GM23338 (cell line): ENCODE data around the gene CCDC91. TPM values are rescaled to one million over a fixed set of nuclear protein-coding genes. Genes with fewer than 3 reads are reported as not detected.

Source experiments
- ATAC-seq: fragments of 200-7000 bp; cut with Tn5 transposase; 3 replicates; pipeline ENCODE4 v1.9.1; 2020
- DNase-seq: peaks from one replicate; pipeline ENCODE4 v3.0.0-alpha.2; 2015; ENCODE audit warnings: low spot score
- H2AFZ ChIP-seq: fragments of 200-600 bp; sonication (generic); 2 replicates; pipeline ENCODE4 v1.8.0; 2016; ENCODE audit warnings: antibody characterized with exemption, mild to moderate bottlenecking, moderate library complexity
- H3F3A ChIP-seq: fragments of 200-600 bp; sonication (generic); replicated peaks from 2 replicates; pipeline ENCODE4 v1.8.0; 2017; ENCODE audit warnings: antibody characterized with exemption, mixed run types, low read depth
- H3K27ac ChIP-seq: fragments of 200-600 bp; sonication (generic); 2 replicates; pipeline ENCODE4 v1.6.1; 2016; ENCODE audit warnings: low read depth
- H3K27me3 ChIP-seq: fragments of 200-600 bp; sonication (generic); 2 replicates; pipeline ENCODE4 v1.8.0; 2016; ENCODE audit warnings: mild to moderate bottlenecking, mixed run types, moderate library complexity; ENCODE audit not compliant: insufficient read depth
- H3K36me3 ChIP-seq: fragments of 200-600 bp; sonication (generic); 2 replicates; pipeline ENCODE4 v1.8.0; 2016; ENCODE audit warnings: mild to moderate bottlenecking; ENCODE audit not compliant: insufficient read depth
- H3K4me1 ChIP-seq: fragments of 200-600 bp; sonication (generic); 2 replicates; pipeline ENCODE4 v1.8.0; 2016; ENCODE audit warnings: mild to moderate bottlenecking, moderate library complexity; ENCODE audit not compliant: insufficient read depth
- H3K4me2 ChIP-seq: fragments of 200-600 bp; sonication (generic); 2 replicates; pipeline ENCODE4 v1.7.1; 2017; ENCODE audit warnings: mixed run types
- H3K4me3 ChIP-seq: fragments of 200-600 bp; sonication (generic); 2 replicates; pipeline ENCODE4 v1.6.1; 2016; ENCODE audit warnings: mixed run types
- H3K79me2 ChIP-seq: fragments of 200-600 bp; sonication (generic); replicated peaks from 2 replicates; pipeline ENCODE4 v1.8.0; 2017; ENCODE audit warnings: mild to moderate bottlenecking; ENCODE audit not compliant: insufficient read depth
- H3K9me2 ChIP-seq: fragments of 200-600 bp; sonication (generic); 2 replicates; pipeline ENCODE4 v1.8.0; 2017; ENCODE audit not compliant: insufficient read depth
- H4K20me1 ChIP-seq: fragments of 200-600 bp; sonication (generic); replicated peaks from 2 replicates; pipeline ENCODE4 v1.8.0; 2017; ENCODE audit warnings: mild to moderate bottlenecking; ENCODE audit not compliant: insufficient read depth
- H3K27ac Mint-ChIP-seq: 2 replicates; pipeline ENCODE4 v1.8.0; 2020; ENCODE audit warnings: inconsistent platforms, mild to moderate bottlenecking, moderate library complexity, mixed read lengths
- H3K27me3 Mint-ChIP-seq: 3 replicates; pipeline ENCODE4 v1.8.0; 2022; ENCODE audit warnings: low read depth, mild to moderate bottlenecking, moderate library complexity, mixed read lengths, inconsistent platforms; ENCODE audit not compliant: insufficient read depth, poor library complexity
- H3K36me3 Mint-ChIP-seq: 3 replicates; pipeline ENCODE4 v1.8.0; 2021; ENCODE audit warnings: low read depth, mild to moderate bottlenecking, inconsistent platforms, moderate library complexity, mixed read lengths
- H3K4me1 Mint-ChIP-seq: 3 replicates; pipeline ENCODE4 v1.8.0; 2020; ENCODE audit warnings: mild to moderate bottlenecking, inconsistent platforms, mixed read lengths
- H3K4me3 Mint-ChIP-seq: 3 replicates; pipeline ENCODE4 v1.8.0; 2021; ENCODE audit warnings: moderate library complexity, mild to moderate bottlenecking, inconsistent platforms, mixed read lengths
- H3K9me3 Mint-ChIP-seq: 3 replicates; pipeline ENCODE4 v1.8.0; 2020; ENCODE audit warnings: moderate library complexity, mild to moderate bottlenecking, inconsistent platforms, mixed read lengths
- CREB1 ChIP-seq: fragments of 250-450 bp; sonication (Bioruptor Pico); IDR thresholded peaks from 2 replicates; pipeline ENCODE4 v1.5.0; 2020; ENCODE audit warnings: low read depth, mild to moderate bottlenecking, moderate library complexity
- CTCF ChIP-seq, 2 experiments: fragments of 200-600 bp in 1 of 2; sonication (generic) in 1 of 2; conservative IDR thresholded peaks; 2 replicates each; pipeline versions ENCODE4 v1.5.1 to v1.6.1; 2016 to 2017; ENCODE audit warnings: antibody characterized with exemption in 2 of 2, low read depth in 2 of 2, mild to moderate bottlenecking in 2 of 2, moderate library complexity in 1 of 2
- ETS1 ChIP-seq: IDR thresholded peaks from 2 replicates; pipeline ENCODE4 v1.6.1; 2016; ENCODE audit warnings: antibody characterized with exemption
- EZH2 ChIP-seq: fragments of 200-600 bp; sonication (generic); IDR thresholded peaks from one replicate; pipeline ENCODE4 v1.8.0; 2017; ENCODE audit warnings: antibody characterized with exemption, mild to moderate bottlenecking, low read depth; ENCODE audit not compliant: unreplicated experiment
- EZH2phosphoT487 ChIP-seq: fragments of 200-600 bp; sonication (generic); IDR thresholded peaks from one replicate; pipeline ENCODE4 v1.8.1; 2018; ENCODE audit warnings: antibody characterized with exemption; ENCODE audit not compliant: unreplicated experiment
- JUNB ChIP-seq: IDR thresholded peaks from one replicate; pipeline ENCODE4 v1.6.1; 2016; ENCODE audit warnings: antibody characterized with exemption; ENCODE audit not compliant: unreplicated experiment
- NANOG ChIP-seq: IDR thresholded peaks from 2 replicates; pipeline ENCODE4 v1.6.1; 2016; ENCODE audit warnings: antibody characterized with exemption, borderline replicate concordance
- POLR2AphosphoS5 ChIP-seq: IDR thresholded peaks from 2 replicates; pipeline ENCODE4 v1.6.1; 2016; ENCODE audit warnings: antibody characterized with exemption, low read depth
- REST ChIP-seq: IDR thresholded peaks from one replicate; pipeline ENCODE4 v1.6.1; 2018; ENCODE audit warnings: antibody characterized with exemption; ENCODE audit not compliant: unreplicated experiment
- STAT1 ChIP-seq: IDR thresholded peaks from one replicate; pipeline ENCODE4 v1.6.1; 2016; ENCODE audit warnings: antibody characterized with exemption; ENCODE audit not compliant: unreplicated experiment
- ZNF114 ChIP-seq: fragments of 250-450 bp; sonication (Bioruptor Pico); IDR thresholded peaks from 2 replicates; pipeline ENCODE4 v1.5.0; 2020; ENCODE audit warnings: mild to moderate bottlenecking, moderate library complexity
- ZNF331 ChIP-seq: fragments of 250-450 bp; sonication (Bioruptor Pico); IDR thresholded peaks from 2 replicates; pipeline ENCODE4 v1.5.0; 2020; ENCODE audit warnings: low read depth, mild to moderate bottlenecking, moderate library complexity
- ZNF462 ChIP-seq: fragments of 250-450 bp; sonication (Bioruptor Pico); IDR thresholded peaks from 2 replicates; pipeline ENCODE4 v1.5.0; 2020; ENCODE audit warnings: mild to moderate bottlenecking, moderate library complexity
- polyA plus RNA-seq: library from polyadenylated mRNA; unstranded; fragments of >200 nt; fragmentation: Nextera tagmentation; extraction: Ambion mirVana; gene quantifications from 2 replicates; pipeline ENCODE4 v1.2.1, GENCODE V29; 2016
- total RNA-seq: library from RNA; depleted of rRNA; stranded (reverse); fragments of >200 nt; shearing (Covaris generic); gene quantifications from 2 replicates; pipeline ENCODE4 v1.2.3, GENCODE V29; 2014

CCDC91 gene
- total and polyA plus RNA-seq, 2 experiments from 2014 or later = 24.7 to 48.7 TPM

- ATAC-seq = no peak
- Mint-ChIP-seq H3K27ac (peak overlapping the region; percentile 16; the same call in 1 of the 2 replicates), H3K4me3 (no peak overlapping the region), H3K9me3 (no peaks in the 10 kb centered on the region; the same call in 2 of the 3 replicates), H3K36me3 (peaks cover 11% of the 10 kb centered on the region), H3K4me1 (peaks cover 4% of the 10 kb centered on the region; the same call in 2 of the 3 replicates), H3K27me3 (no peaks in the 10 kb centered on the region)
- Histone ChIP-seq H3K4me2 (no peak overlapping the region), H3K4me3 (no peak overlapping the region), H3K4me1 (no peaks in the 10 kb centered on the region; the same call in 1 of the 2 replicates), H4K20me1 (no peaks in the 10 kb centered on the region), H3K36me3 (no peaks in the 10 kb centered on the region), H3F3A (no peaks in the 10 kb centered on the region), H3K27me3 (no peaks in the 10 kb centered on the region), H2AFZ (no peak overlapping the region), H3K27ac (no peak overlapping the region), H3K79me2 (peaks cover 33% of the 10 kb centered on the region), H3K9me2 (no peaks in the 10 kb centered on the region; the same call in 1 of the 2 replicates)
- DNase-seq = peak; percentile 14
- no peak for TF ChIP-seq ZNF331 (CRISPR knock-in tag)
- TF ChIP-seq ZNF462 (CRISPR knock-in tag) = no peak
- no peak for TF ChIP-seq EZH2
- no peak for TF ChIP-seq STAT1
- no peak for TF ChIP-seq NANOG
- no peak for TF ChIP-seq CREB1 (CRISPR knock-in tag)
- no peak for TF ChIP-seq ZNF114 (CRISPR knock-in tag)
- TF ChIP-seq CTCF (conservative IDR thresholded peaks at IDR 0.05; ENCODE audit: low read depth in 2 of 2) = no peak
- no peak for TF ChIP-seq REST
- TF ChIP-seq ETS1 = no peak
- no peak for TF ChIP-seq POLR2AphosphoS5
- TF ChIP-seq EZH2phosphoT487 = no peak
- no peak for TF ChIP-seq JUNB
These were observed 52.4 kb downstream of the CCDC91 start for GRCh38 chr12:28242496-28243309.
